OCI-LY7 (cell line): ENCODE measurements around the gene DQX1. TPM values are rescaled to one million over a fixed set of nuclear protein-coding genes. Genes with fewer than 3 reads are reported as not detected.
A peak's percentile ranks its signal among the peaks of the same experiment; 100 is the strongest.

ENCODE experiments used
- BruUV-seq: library from RNA; stranded (reverse); fragments of 400-500 nt; replicated peaks from 2 replicates; lab custom pipeline; 2021; lab: Mats Ljungman, UMichigan
- CTCF ChIA-PET: fragments of 300-600 bp; sonication (Branson Sonifier 250); formaldehyde crosslinking; loops from one replicate; lab custom pipeline; 2022; ENCODE audit warnings: antibody characterized with exemption; ENCODE audit not compliant: unreplicated experiment; lab: Charles Lee
- POLR2A ChIA-PET: fragments of 300-600 bp; sonication (Branson Sonifier 250); formaldehyde crosslinking; loops from one replicate; lab custom pipeline; 2022; ENCODE audit warnings: antibody characterized with exemption; lab: Charles Lee
- DNase-seq: peaks from one replicate; pipeline ENCODE4 v3.0.0-alpha.2; 2015; ENCODE audit warnings: low spot score
- H2AFZ ChIP-seq: fragments of 200-600 bp; sonication (generic), shearing (Covaris generic); 2 replicates; pipeline ENCODE4 v1.6.1; 2014; ENCODE audit warnings: mild to moderate bottlenecking, antibody characterized with exemption, low read length, moderate library complexity
- H3K27ac ChIP-seq: fragments of 200-600 bp; sonication (generic); 2 replicates; pipeline ENCODE4 v1.5.1; 2014; ENCODE audit warnings: mixed run types, low read depth, mild to moderate bottlenecking, moderate library complexity, low read length, inconsistent platforms; ENCODE audit not compliant: poor library complexity, severe bottlenecking
- H3K36me3 ChIP-seq: fragments of 200-600 bp; sonication (generic); 2 replicates; pipeline ENCODE4 v1.6.1; 2014; ENCODE audit warnings: mild to moderate bottlenecking, antibody characterized with exemption, low read length, moderate library complexity, mixed read lengths; ENCODE audit not compliant: insufficient read depth
- H3K4me1 ChIP-seq: fragments of 200-600 bp; sonication (generic); 2 replicates; pipeline ENCODE4 v1.5.1; 2014; ENCODE audit warnings: mild to moderate bottlenecking, low read length; ENCODE audit not compliant: insufficient read depth, poor library complexity, severe bottlenecking
- H3K4me2 ChIP-seq: fragments of 200-600 bp; sonication (generic); 2 replicates; pipeline ENCODE4 v1.6.1; 2014; ENCODE audit warnings: mild to moderate bottlenecking, low read length
- H3K4me3 ChIP-seq: fragments of 200-600 bp; sonication (generic); 2 replicates; pipeline ENCODE4 v1.5.1; 2014; ENCODE audit warnings: mild to moderate bottlenecking, low read depth, low read length; ENCODE audit not compliant: poor library complexity, severe bottlenecking
- H3K79me2 ChIP-seq: fragments of 200-600 bp; sonication (generic); 2 replicates; pipeline ENCODE4 v1.6.1; 2016; ENCODE audit warnings: low read depth, mild to moderate bottlenecking, low read length, moderate library complexity, mixed read lengths; ENCODE audit not compliant: insufficient read depth
- H3K9me2 ChIP-seq: fragments of 200-600 bp; sonication (generic); 2 replicates; pipeline ENCODE4 v1.6.1; 2016; ENCODE audit warnings: mild to moderate bottlenecking, low read length, mixed read lengths; ENCODE audit not compliant: insufficient read depth
- H3K9me3 ChIP-seq: fragments of 200-600 bp; sonication (generic); 2 replicates; pipeline ENCODE4 v1.6.1; 2014; ENCODE audit warnings: mild to moderate bottlenecking, mixed run types, low read length, mixed read lengths
- H4K20me1 ChIP-seq: fragments of 200-600 bp; sonication (generic); 2 replicates; pipeline ENCODE4 v1.6.1; 2014; ENCODE audit warnings: mild to moderate bottlenecking, antibody characterized with exemption, low read length, moderate library complexity, mixed read lengths; ENCODE audit not compliant: insufficient read depth
- EZH2phosphoT487 ChIP-seq: fragments of 200-600 bp; sonication (generic); IDR thresholded peaks from 2 replicates; pipeline ENCODE4 v1.6.1; 2018; ENCODE audit warnings: low read depth, borderline replicate concordance, mild to moderate bottlenecking, mixed run types, antibody characterized with exemption, low read length, moderate library complexity, mixed read lengths
- intact Hi-C: fragments of 100-400 bp; cut with micrococcal nuclease; formaldehyde crosslinking; loops from one replicate; pipeline ENCODE4 v1.10.0; 2022; ENCODE audit not compliant: unreplicated experiment
- total RNA-seq, 2 experiments: library from RNA; depleted of rRNA in 1 of 2; stranded (reverse); fragments of >200 nt in 1 of 2; shearing (Covaris generic) in 1 of 2; gene quantifications; 2 replicates each; pipeline ENCODE4 v1.2.3, GENCODE V29; 2014 to 2022
- TF ChIP-seq, protein P1 (sequence below): fragments of 200-600 bp; sonication (generic); conservative IDR thresholded peaks from 2 replicates; pipeline ENCODE4 v1.5.1; 2014; ENCODE audit warnings: mild to moderate bottlenecking, antibody characterized with exemption, low read length, moderate library complexity, mixed read lengths

DQX1 gene
- total RNA-seq, 2 experiments from 2014 or later = 0.32 to 0.76 TPM

- H3K4me3 ChIP-seq = no peak overlapping the region
- peaks cover 23% of the 10 kb centered on the region for H3K36me3 ChIP-seq
- H3K9me3 ChIP-seq = no peaks in the 10 kb centered on the region
- H3K79me2 ChIP-seq = no peaks in the 10 kb centered on the region
- TF ChIP-seq, protein P1, sequence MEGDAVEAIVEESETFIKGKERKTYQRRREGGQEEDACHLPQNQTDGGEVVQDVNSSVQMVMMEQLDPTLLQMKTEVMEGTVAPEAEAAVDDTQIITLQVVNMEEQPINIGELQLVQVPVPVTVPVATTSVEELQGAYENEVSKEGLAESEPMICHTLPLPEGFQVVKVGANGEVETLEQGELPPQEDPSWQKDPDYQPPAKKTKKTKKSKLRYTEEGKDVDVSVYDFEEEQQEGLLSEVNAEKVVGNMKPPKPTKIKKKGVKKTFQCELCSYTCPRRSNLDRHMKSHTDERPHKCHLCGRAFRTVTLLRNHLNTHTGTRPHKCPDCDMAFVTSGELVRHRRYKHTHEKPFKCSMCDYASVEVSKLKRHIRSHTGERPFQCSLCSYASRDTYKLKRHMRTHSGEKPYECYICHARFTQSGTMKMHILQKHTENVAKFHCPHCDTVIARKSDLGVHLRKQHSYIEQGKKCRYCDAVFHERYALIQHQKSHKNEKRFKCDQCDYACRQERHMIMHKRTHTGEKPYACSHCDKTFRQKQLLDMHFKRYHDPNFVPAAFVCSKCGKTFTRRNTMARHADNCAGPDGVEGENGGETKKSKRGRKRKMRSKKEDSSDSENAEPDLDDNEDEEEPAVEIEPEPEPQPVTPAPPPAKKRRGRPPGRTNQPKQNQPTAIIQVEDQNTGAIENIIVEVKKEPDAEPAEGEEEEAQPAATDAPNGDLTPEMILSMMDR = no peak
- TF ChIP-seq EZH2phosphoT487 = no peak
- no peak for DNase-seq
- intact Hi-C loops = no loop called here
- BruUV-seq = no TSS peak
- no peak overlapping the region for H2AFZ ChIP-seq
- POLR2A ChIA-PET = no interaction called here
- H3K27ac ChIP-seq = no peak overlapping the region
- H4K20me1 ChIP-seq = no peaks in the 10 kb centered on the region
- H3K4me2 ChIP-seq = no peak overlapping the region
- CTCF ChIA-PET = no interaction called here
- peaks cover 6% of the 10 kb centered on the region for H3K4me1 ChIP-seq
- H3K9me2 ChIP-seq = no peaks in the 10 kb centered on the region
Observed at GRCh38 chr2:74496997-74497776, 28.8 kb downstream of the DQX1 start.

DNA sequence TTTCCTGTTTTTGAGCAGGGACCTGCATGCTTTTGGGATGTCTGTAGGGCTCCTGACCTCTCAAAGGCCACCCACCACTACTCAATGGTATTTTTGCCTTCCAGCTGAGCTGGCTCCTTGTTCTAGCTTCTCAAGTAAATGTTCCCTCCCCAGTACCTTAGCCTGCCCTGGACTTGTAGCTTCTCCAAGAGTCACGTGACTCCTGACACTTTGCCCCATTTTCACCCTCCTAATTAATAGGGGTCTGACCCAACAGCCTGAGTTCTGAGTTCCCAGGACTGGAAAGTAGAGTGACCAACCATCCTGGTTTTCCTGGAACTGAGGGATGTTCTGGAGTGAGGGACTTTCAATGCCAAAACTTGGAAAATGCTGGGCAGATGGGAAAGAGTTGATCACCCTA, 30.6 kb downstream of the DQX1 start:
- no peak overlapping the region for H2AFZ ChIP-seq
- DNase-seq = no peak
- TF ChIP-seq, protein P1 = no peak
- no peak for TF ChIP-seq EZH2phosphoT487
- H3K4me2 ChIP-seq = no peak overlapping the region
- H3K79me2 ChIP-seq = no peaks in the 10 kb centered on the region
- ChIA-PET POLR2A (no interaction called here), CTCF (no interaction called here)
- H3K4me1 ChIP-seq = peaks cover 6% of the 10 kb centered on the region
- H3K36me3 ChIP-seq = peaks cover 39% of the 10 kb centered on the region
- H3K4me3 ChIP-seq = no peak overlapping the region
- no peaks in the 10 kb centered on the region for H4K20me1 ChIP-seq
- no peaks in the 10 kb centered on the region for H3K9me3 ChIP-seq
- intact Hi-C loops = no loop called here
- BruUV-seq = no TSS peak
- H3K27ac ChIP-seq = no peak overlapping the region
- H3K9me2 ChIP-seq = no peaks in the 10 kb centered on the region

- Histone ChIP-seq H3K9me3 (no peaks in the 10 kb centered on the region), H3K9me2 (no peaks in the 10 kb centered on the region), H3K27ac (no peak overlapping the region), H2AFZ (no peak overlapping the region), H3K4me3 (no peak overlapping the region), H3K4me2 (no peak overlapping the region), H3K79me2 (no peaks in the 10 kb centered on the region), H3K36me3 (peaks cover 44% of the 10 kb centered on the region), H4K20me1 (no peaks in the 10 kb centered on the region), H3K4me1 (peaks cover 1% of the 10 kb centered on the region)
- DNase-seq = no peak
- ChIA-PET POLR2A (interaction anchor here (0.9 kb wide), 1 partner anchor 26 kb away, joined by 3 read pairs; no protein-coding TSS in a partner anchor), CTCF (no interaction called here)
- intact Hi-C loops = no loop called here
- BruUV-seq = TSS peak; percentile 49
- TF ChIP-seq, protein P1 = no peak
- TF ChIP-seq EZH2phosphoT487 = no peak
Observed at GRCh38 chr2:74493546-74493945, 32.5 kb downstream of the DQX1 start.
